ENCODE measurements around the gene C16orf96. TPM values are rescaled to one million over a fixed set of nuclear protein-coding genes. Genes with fewer than 3 reads are reported as not detected.

Gene C16orf96
- total RNA-seq, 1 experiment from 2014 or later = 1.4 TPM

- Histone ChIP-seq H2AFZ (ENCODE audit: low read length) (no peak overlapping the region), H3T11ph (ENCODE audit: low read length) (no peak overlapping the region), H2BK5ac (ENCODE audit: insufficient read length, low read length) (no peak overlapping the region), H3K27me3 (ENCODE audit: insufficient read depth, low read length) (no peaks in the 10 kb centered on the region), H3K18ac (ENCODE audit: insufficient read length, low read depth, low read length) (no peak overlapping the region), H3K56ac (ENCODE audit: insufficient read length, low read depth, low read length) (no peak overlapping the region), H3K9me3 (ENCODE audit: control insufficient read depth, low read depth, low read length) (no peaks in the 10 kb centered on the region), H4K8ac (replicated peaks; ENCODE audit: insufficient read length, low read depth, low read length) (no peak overlapping the region), H3K4me1 (ENCODE audit: insufficient read depth, low read length) (peaks cover 4% of the 10 kb centered on the region; the same call in 1 of the 2 replicates), H3K14ac (ENCODE audit: insufficient read depth, low read length) (no peak overlapping the region), H3K4ac (ENCODE audit: low read depth, low read length) (no peak overlapping the region), H3K79me1 (ENCODE audit: insufficient read depth, low read depth, low read length, poor library complexity, severe bottlenecking) (no peaks in the 10 kb centered on the region), H4K5ac (ENCODE audit: insufficient read length, low read depth, low read length) (no peak overlapping the region), H3K23me2 (ENCODE audit: insufficient read length, low read depth, low read length, poor library complexity, severe bottlenecking) (peaks cover 7% of the 10 kb centered on the region), H2BK15ac (ENCODE audit: low read depth, low read length) (no peak overlapping the region), H3K4me2 (ENCODE audit: insufficient read depth, insufficient read length, low read length) (no peak overlapping the region), H3K27ac (ENCODE audit: insufficient read length, low read depth, low read length) (no peak overlapping the region), H3K9ac (ENCODE audit: extremely low read depth, insufficient read length, low read length) (no peak overlapping the region), H4K20me1 (ENCODE audit: control insufficient read depth, insufficient read depth, insufficient read length) (no peaks in the 10 kb centered on the region), H2BK12ac (ENCODE audit: insufficient read length, low read depth, low read length) (no peak overlapping the region), H4K91ac (ENCODE audit: insufficient read length, low read depth, low read length) (no peak overlapping the region), H2BK20ac (ENCODE audit: low read depth, low read length, poor library complexity, severe bottlenecking) (no peak overlapping the region), H2BK120ac (ENCODE audit: low read depth, low read length, poor library complexity, severe bottlenecking) (no peak overlapping the region), H3K23ac (ENCODE audit: insufficient read length, low read depth, low read length) (no peak overlapping the region), H3K79me2 (ENCODE audit: insufficient read depth, low read length) (peaks cover 2% of the 10 kb centered on the region; the same call in 1 of the 2 replicates), H2AK5ac (ENCODE audit: insufficient read length, low read length) (no peak overlapping the region)
- peaks cover 38% of the 10 kb centered on the region in 2 experiments for H3K4me1 Mint-ChIP-seq
- H3K4me3 Mint-ChIP-seq = no peak overlapping the region
- H3K27ac Mint-ChIP-seq = peak overlapping the region in 1 of 3 experiments; percentile 89; a peak in 1 of 7 replicates
- WGBS (ENCODE audit: extremely low coverage, insufficient read length, low lambda C conversion rate) = no CpG with 5 or more reads among the region's 13 CpGs
- H3K27me3 Mint-ChIP-seq (ENCODE audit: low read depth) = peaks cover 11% of the 10 kb centered on the region
- H3K9me3 Mint-ChIP-seq = peaks cover 6 to 7% of the 10 kb centered on the region in 2 experiments
- peaks cover 28 to 37% (median 29%) of the 10 kb centered on the region in 3 experiments for H3K36me3 Mint-ChIP-seq (ENCODE audit: insufficient read depth in 1 of 3, low read depth in 3 of 3)
- no peak for TF ChIP-seq CTCF (conservative IDR thresholded peaks at IDR 0.05)
- no peak for DNase-seq
Measured at GRCh38 chr16:4534151-4534790, 21.9 kb upstream of the C16orf96 start.
